Endodermal cell (in vitro differentiated cells): ENCODE data around the gene UBXN1. TPM values are rescaled to one million over a fixed set of nuclear protein-coding genes. Genes with fewer than 3 reads are reported as not detected.
"Not testable (repeated sequence)": the region's sequence is repeated elsewhere in the genome, so short reads cannot be mapped to it uniquely, and the experiment has no call there.

ENCODE experiments used
- DNase-seq: peaks from one replicate; pipeline ENCODE4 v3.0.0-alpha.2; 2017
- H3K27ac ChIP-seq: 2 replicates; pipeline ENCODE4 v1.5.1; 2013; ENCODE audit warnings: mild to moderate bottlenecking, low read depth, low read length, moderate library complexity
- H3K27me3 ChIP-seq: 2 replicates; pipeline ENCODE4 v1.6.1; 2013; ENCODE audit warnings: mild to moderate bottlenecking, low read length, moderate library complexity; ENCODE audit not compliant: insufficient read depth, control insufficient read depth, poor library complexity, severe bottlenecking
- H3K36me3 ChIP-seq: 2 replicates; pipeline ENCODE4 v1.7.0; 2013; ENCODE audit warnings: mild to moderate bottlenecking, low read length, moderate library complexity; ENCODE audit not compliant: control insufficient read depth, insufficient read depth
- H3K4me1 ChIP-seq: one replicate; pipeline ENCODE4 v1.7.0; 2013; ENCODE audit warnings: low read length; ENCODE audit not compliant: control insufficient read depth, insufficient read depth
- H3K4me3 ChIP-seq: 2 replicates; pipeline ENCODE4 v1.5.1; 2013; ENCODE audit warnings: mild to moderate bottlenecking, low read length, moderate library complexity
- H3K9ac ChIP-seq: 2 replicates; pipeline ENCODE4 v1.6.1; 2013; ENCODE audit warnings: mild to moderate bottlenecking, low read length, moderate library complexity; ENCODE audit not compliant: poor library complexity, severe bottlenecking; ENCODE audit errors: extremely low read depth
- H3K9me3 ChIP-seq: 2 replicates; pipeline ENCODE4 v1.6.1; 2013; ENCODE audit warnings: mild to moderate bottlenecking, low read length, moderate library complexity; ENCODE audit not compliant: control insufficient read depth
- H3K27ac Mint-ChIP-seq: 2 replicates; pipeline ENCODE4 v1.8.0; 2020; ENCODE audit warnings: mixed read lengths
- H3K27me3 Mint-ChIP-seq: 2 replicates; pipeline ENCODE4 v1.8.0; 2021; ENCODE audit warnings: mild to moderate bottlenecking, mixed read lengths; ENCODE audit not compliant: insufficient read depth
- H3K36me3 Mint-ChIP-seq: 2 replicates; pipeline ENCODE4 v1.8.0; 2020; ENCODE audit warnings: low read depth, mixed read lengths
- H3K4me1 Mint-ChIP-seq: 2 replicates; pipeline ENCODE4 v1.8.0; 2020; ENCODE audit warnings: mixed read lengths
- H3K4me3 Mint-ChIP-seq: 2 replicates; pipeline ENCODE4 v1.8.0; 2020; ENCODE audit warnings: mild to moderate bottlenecking, moderate library complexity, mixed read lengths
- H3K9me3 Mint-ChIP-seq: 2 replicates; pipeline ENCODE4 v1.8.0; 2020; ENCODE audit warnings: mild to moderate bottlenecking, mixed read lengths
- CTCF ChIP-seq: fragments of 200-600 bp; sonication (generic); conservative IDR thresholded peaks from 2 replicates; pipeline ENCODE4 v1.5.0; 2021; ENCODE audit warnings: antibody characterized with exemption, mild to moderate bottlenecking
- WGBS, 2 experiments: methylation state at CpG; one replicate each; pipeline versions ENCODE4 v1.1.5 to v1.1.7; 2013; ENCODE audit warnings: missing lambda C conversion rate in 2 of 2, mixed read lengths in 1 of 2; ENCODE audit not compliant: insufficient coverage in 1 of 2, insufficient read length in 1 of 2; 5-methylcytosine and 5-hydroxymethylcytosine counted together
- total RNA-seq, 2 donors: library from RNA; stranded (reverse); fragmentation: NEBNext Ultra II Directional in 1 of 2; extraction: Animal tissue kit (Norgen Biotek cat#: 25700) in 1 of 2; gene quantifications; 2 replicates in 1 of 2; 3 replicates in 1 of 2; pipeline ENCODE4 v1.2.1, GENCODE V29; 2021

UBXN1 gene
- total RNA-seq, 2 donors from 2014 or later, result 89.3 to 96.6 TPM

- no peak overlapping the region for H3K4me3 Mint-ChIP-seq
- no peaks in the 10 kb centered on the region for H3K9me3 Mint-ChIP-seq
- H3K27me3 ChIP-seq, result no peaks in the 10 kb centered on the region
- no peak for DNase-seq
- peaks cover 6% of the 10 kb centered on the region for H3K36me3 ChIP-seq
- no peak overlapping the region for H3K27ac ChIP-seq
- no peak overlapping the region for H3K4me3 ChIP-seq
- peaks cover 14% of the 10 kb centered on the region for H3K36me3 Mint-ChIP-seq
- H3K27ac Mint-ChIP-seq, result no peak overlapping the region
- peaks cover 5% of the 10 kb centered on the region for H3K4me1 Mint-ChIP-seq
- no peaks in the 10 kb centered on the region for H3K4me1 ChIP-seq
- WGBS, 2 experiments, result 94 to 95% methylated on average over 6 to 11 of the region's 11 CpGs
- no peak for TF ChIP-seq CTCF
- no peaks in the 10 kb centered on the region for H3K27me3 Mint-ChIP-seq
- no peak overlapping the region for H3K9ac ChIP-seq
- H3K9me3 ChIP-seq, result no peaks in the 10 kb centered on the region
Measured at GRCh38 chr11:62654297-62654696, 24.6 kb downstream of the UBXN1 start.

GRCh38 chr11:62652161-62653006 is 26.5 kb downstream of the UBXN1 start:
- no peak for TF ChIP-seq CTCF
- Histone ChIP-seq H3K4me1 (no peaks in the 10 kb centered on the region), H3K9ac (peak overlapping the region; percentile 81), H3K9me3 (no peaks in the 10 kb centered on the region), H3K36me3 (peaks cover 17% of the 10 kb centered on the region), H3K27ac (peak overlapping the region; percentile 72), H3K27me3 (no peaks in the 10 kb centered on the region), H3K4me3 (peak overlapping the region; percentile 99)
- Mint-ChIP-seq H3K27ac (peak overlapping the region; percentile 91), H3K9me3 (no peaks in the 10 kb centered on the region), H3K4me1 (peaks cover 5% of the 10 kb centered on the region), H3K27me3 (no peaks in the 10 kb centered on the region), H3K36me3 (peaks cover 11% of the 10 kb centered on the region), H3K4me3 (peak overlapping the region; percentile 90)
- 38 to 56% methylated on average over 6 to 16 of the region's 16 CpGs for WGBS, 2 experiments
- no peak for DNase-seq

GRCh38 chr11:62650283-62650682 is 28.6 kb downstream of the UBXN1 start:
- not testable (repeated sequence) for H3K27ac Mint-ChIP-seq, H3K4me3 Mint-ChIP-seq, H3K4me1 Mint-ChIP-seq, H3K27me3 Mint-ChIP-seq, DNase-seq, H3K4me1 ChIP-seq, H3K9me3 ChIP-seq, H3K27ac ChIP-seq, H3K4me3 ChIP-seq, H3K9me3 Mint-ChIP-seq, H3K9ac ChIP-seq, H3K27me3 ChIP-seq
- H3K36me3 Mint-ChIP-seq, result peaks cover 15% of the 10 kb centered on the region
- H3K36me3 ChIP-seq, result peaks cover 19% of the 10 kb centered on the region
- 93 to 95% methylated on average over 9 to 12 of the region's 12 CpGs for WGBS, 2 experiments
- TF ChIP-seq CTCF, result peak; percentile 15
